Measurements from ENCODE around the gene ADARB2. TPM values are rescaled to one million over a fixed set of nuclear protein-coding genes. Genes with fewer than 3 reads are reported as not detected.

Gene ADARB2
- total RNA-seq, 2 donors from 2014 or later, result 8.0 to 12.2 TPM

DNA sequence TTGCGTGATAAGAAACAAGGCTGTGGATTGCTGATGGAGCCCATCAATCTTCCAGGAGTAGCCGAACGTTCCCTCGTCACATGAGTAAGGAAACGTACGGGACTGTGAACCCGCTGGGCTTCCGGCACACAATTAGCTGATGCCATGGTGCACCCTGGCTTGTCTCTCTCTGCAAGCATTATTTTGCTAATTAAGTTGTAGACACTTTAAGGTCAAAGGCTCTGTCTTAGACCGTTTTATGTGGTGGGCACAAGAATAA is 50.9 kb downstream of the ADARB2 start:
- Histone ChIP-seq H3K36me3 (replicated peaks in 1 of 2; ENCODE audit: insufficient read depth in 1 of 2, low read depth in 2 of 2) (no peaks in the 10 kb centered on the region), H3K4me3 (no peak overlapping the region), H3K9me3 (peaks cover 0 to 5% (median 0%) of the 10 kb centered on the region in 3 donors), H3K4me1 (no peaks in the 10 kb centered on the region), H3K27me3 (no peaks in the 10 kb centered on the region), H3K27ac (no peak overlapping the region)
- ATAC-seq (no peak), DNase-seq (no peak)
- 32 to 46% methylated on average over 9 of the region's 9 CpGs for WGBS, 2 donors
- intact Hi-C loops (cut with DNase I), result no loop called here
- TF ChIP-seq, protein P1, sequence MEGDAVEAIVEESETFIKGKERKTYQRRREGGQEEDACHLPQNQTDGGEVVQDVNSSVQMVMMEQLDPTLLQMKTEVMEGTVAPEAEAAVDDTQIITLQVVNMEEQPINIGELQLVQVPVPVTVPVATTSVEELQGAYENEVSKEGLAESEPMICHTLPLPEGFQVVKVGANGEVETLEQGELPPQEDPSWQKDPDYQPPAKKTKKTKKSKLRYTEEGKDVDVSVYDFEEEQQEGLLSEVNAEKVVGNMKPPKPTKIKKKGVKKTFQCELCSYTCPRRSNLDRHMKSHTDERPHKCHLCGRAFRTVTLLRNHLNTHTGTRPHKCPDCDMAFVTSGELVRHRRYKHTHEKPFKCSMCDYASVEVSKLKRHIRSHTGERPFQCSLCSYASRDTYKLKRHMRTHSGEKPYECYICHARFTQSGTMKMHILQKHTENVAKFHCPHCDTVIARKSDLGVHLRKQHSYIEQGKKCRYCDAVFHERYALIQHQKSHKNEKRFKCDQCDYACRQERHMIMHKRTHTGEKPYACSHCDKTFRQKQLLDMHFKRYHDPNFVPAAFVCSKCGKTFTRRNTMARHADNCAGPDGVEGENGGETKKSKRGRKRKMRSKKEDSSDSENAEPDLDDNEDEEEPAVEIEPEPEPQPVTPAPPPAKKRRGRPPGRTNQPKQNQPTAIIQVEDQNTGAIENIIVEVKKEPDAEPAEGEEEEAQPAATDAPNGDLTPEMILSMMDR (IDR thresholded peaks at IDR 0.05), result no peak
- no peak for TF ChIP-seq POLR2A (IDR thresholded peaks at IDR 0.05)

DNA sequence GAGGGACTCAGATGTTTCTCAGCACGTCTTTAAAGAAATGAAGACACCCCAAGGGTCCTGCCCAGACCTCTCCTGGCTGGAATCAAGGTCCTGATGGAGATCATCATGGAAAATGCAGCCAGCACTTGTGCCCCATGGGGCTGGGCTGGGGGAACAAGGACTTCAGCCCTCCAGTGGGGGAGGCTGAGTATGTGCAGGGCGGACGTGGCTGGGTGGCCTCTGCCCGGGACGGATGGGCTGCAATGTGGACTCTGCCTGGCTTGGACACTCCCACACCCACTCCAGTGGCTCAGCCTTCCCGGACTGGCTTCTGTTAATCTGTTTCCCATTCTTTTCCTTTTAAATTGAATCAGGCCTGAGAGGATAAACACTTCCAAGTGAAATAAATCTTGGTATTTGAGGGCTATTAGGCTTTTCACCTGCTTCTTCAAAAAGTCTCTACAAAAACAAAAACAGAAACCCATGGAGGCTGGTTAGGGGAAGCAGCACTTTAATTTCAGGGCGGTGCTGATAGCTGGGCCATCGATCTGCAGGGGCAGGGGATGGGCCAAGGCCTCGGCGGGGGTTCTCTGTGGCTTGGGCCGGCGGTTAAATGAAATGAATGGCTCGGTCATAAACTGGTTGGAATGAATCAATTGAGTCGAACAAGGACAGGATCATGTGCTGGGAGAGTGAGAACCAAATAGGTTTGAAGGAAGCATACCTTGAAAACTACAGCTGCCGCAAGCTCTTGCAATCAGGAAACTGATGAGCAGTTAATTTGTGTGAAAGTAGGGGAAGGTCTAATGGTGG is 51.4 kb downstream of the ADARB2 start:
- Histone ChIP-seq H3K9me3 (peaks cover 0 to 5% (median 0%) of the 10 kb centered on the region in 3 donors), H3K36me3 (replicated peaks in 1 of 2; ENCODE audit: insufficient read depth in 1 of 2, low read depth in 2 of 2) (no peaks in the 10 kb centered on the region), H3K27me3 (no peaks in the 10 kb centered on the region), H3K4me3 (no peak overlapping the region), H3K4me1 (no peaks in the 10 kb centered on the region), H3K27ac (no peak overlapping the region)
- intact Hi-C loops (cut with DNase I), result no loop called here
- 35 to 40% methylated on average over 14 to 15 of the region's 15 CpGs for WGBS, 2 donors
- ATAC-seq, result no peak
- TF ChIP-seq, protein P1 (IDR thresholded peaks at IDR 0.05), result no peak
- no peak for TF ChIP-seq POLR2A (IDR thresholded peaks at IDR 0.05)
- no peak for DNase-seq

DNA sequence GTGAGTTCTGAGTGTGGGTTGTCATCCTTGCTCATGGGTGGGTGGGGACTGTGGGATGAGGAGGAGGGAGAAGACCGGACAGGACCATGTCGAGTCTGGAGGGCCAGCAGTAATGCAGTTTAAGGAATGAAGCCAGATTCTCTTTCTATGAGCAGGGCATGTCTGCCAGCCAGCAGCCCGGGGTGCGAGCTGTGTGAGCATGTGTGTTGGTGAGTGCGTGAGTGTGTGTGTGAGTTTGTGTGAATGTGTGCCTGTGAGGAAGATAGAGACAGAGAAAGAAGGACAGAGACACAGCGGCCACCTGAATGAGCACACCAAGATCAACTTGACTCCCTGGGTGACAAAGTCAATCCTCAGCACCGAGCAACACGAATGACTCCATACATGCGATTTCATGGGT is 52.3 kb downstream of the ADARB2 start:
- DNase-seq (no peak), ATAC-seq (no peak)
- H3K4me3 ChIP-seq, result no peak overlapping the region
- intact Hi-C loops (cut with DNase I), result no loop called here
- no peaks in the 10 kb centered on the region for H3K27me3 ChIP-seq
- TF ChIP-seq, protein P1 (IDR thresholded peaks at IDR 0.05), result no peak
- TF ChIP-seq POLR2A (IDR thresholded peaks at IDR 0.05), result no peak
- H3K36me3 ChIP-seq (replicated peaks in 1 of 2; ENCODE audit: insufficient read depth in 1 of 2, low read depth in 2 of 2), result no peaks in the 10 kb centered on the region
- H3K9me3 ChIP-seq, result peaks cover 0 to 5% (median 0%) of the 10 kb centered on the region in 3 donors
- H3K27ac ChIP-seq, result no peak overlapping the region
- H3K4me1 ChIP-seq, result no peaks in the 10 kb centered on the region
- 83 to 84% methylated on average over 9 of the region's 9 CpGs for WGBS, 2 donors

DNA sequence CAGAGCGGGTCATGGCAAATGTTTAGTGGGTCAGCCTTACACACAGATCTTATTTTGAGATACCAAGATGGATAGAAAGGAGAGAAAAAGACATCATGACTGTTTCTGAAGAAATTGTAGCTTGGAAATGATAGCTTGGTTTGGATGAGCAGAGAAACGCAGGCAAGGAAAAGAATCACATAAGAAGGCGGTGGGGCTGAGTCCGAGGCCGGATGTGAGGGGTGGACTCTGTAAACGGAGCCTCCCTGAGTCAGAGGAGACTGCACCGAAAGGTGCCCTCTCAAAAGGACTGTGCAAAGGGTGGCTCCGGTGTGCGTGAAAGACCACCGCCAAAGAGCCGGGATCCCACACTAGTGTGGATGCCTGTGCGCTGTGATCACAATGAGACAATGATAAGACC is 53.7 kb downstream of the ADARB2 start:
- ATAC-seq (no peak), DNase-seq (no peak)
- WGBS, 2 donors, result 72 to 82% methylated on average over 12 of the region's 12 CpGs
- Histone ChIP-seq H3K36me3 (replicated peaks in 1 of 2; ENCODE audit: insufficient read depth in 1 of 2, low read depth in 2 of 2) (no peaks in the 10 kb centered on the region), H3K9me3 (no peaks in the 10 kb centered on the region), H3K27me3 (no peaks in the 10 kb centered on the region), H3K4me3 (no peak overlapping the region), H3K27ac (no peak overlapping the region), H3K4me1 (no peaks in the 10 kb centered on the region)
- no peak for TF ChIP-seq POLR2A (IDR thresholded peaks at IDR 0.05)
- TF ChIP-seq, protein P1 (IDR thresholded peaks at IDR 0.05), result no peak
- intact Hi-C loops (cut with DNase I), result no loop called here
